ENCODE data around the gene GPNMB. TPM values are rescaled to one million over a fixed set of nuclear protein-coding genes. Genes with fewer than 3 reads are reported as not detected.

Gene GPNMB
- total RNA-seq, 1 experiment from 2014 or later: 1.2 TPM

DNA sequence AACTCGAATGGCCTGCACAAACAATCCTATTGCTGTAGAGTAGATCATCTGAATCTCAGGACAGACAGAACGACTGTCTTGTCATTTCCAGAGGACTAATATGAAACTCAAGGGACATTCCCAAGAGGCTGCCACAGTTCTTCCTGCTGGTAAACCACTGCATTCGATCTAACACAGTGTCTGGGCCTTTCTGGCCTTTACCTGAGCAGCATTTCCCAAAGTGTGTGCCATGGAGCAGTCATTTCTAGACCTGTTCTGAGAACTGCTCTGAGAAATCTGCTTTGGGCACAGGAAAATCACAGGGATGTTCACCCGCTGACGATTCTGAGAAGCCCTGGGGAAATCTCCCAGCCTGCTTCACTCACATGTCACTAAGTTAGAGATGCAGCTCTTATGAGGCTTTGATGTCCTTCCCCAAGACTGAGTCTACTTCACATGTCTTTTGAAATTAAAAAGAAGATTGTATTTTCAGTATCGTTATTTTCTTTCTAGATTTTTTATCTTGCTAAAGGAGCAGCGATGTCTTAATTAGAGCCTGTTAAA is 18.4 kb downstream of the GPNMB start:
- TF ChIP-seq CTCF (IDR thresholded peaks at IDR 0.05; ENCODE audit: insufficient read depth in 1 of 2, low read depth in 1 of 2, low read length in 1 of 2, severe bottlenecking in 1 of 2, unreplicated experiment in 1 of 2): no peak
- no peaks in the 10 kb centered on the region for H3K9me3 Mint-ChIP-seq (ENCODE audit: unreplicated experiment)
- Histone ChIP-seq H3K36me3 (ENCODE audit: control insufficient read depth, insufficient read depth, low read length) (no peaks in the 10 kb centered on the region), H3K4me1 (no peaks in the 10 kb centered on the region), H3K27me3 (replicated peaks; ENCODE audit: control insufficient read depth, insufficient read depth, low read length) (no peaks in the 10 kb centered on the region), H3K9me3 (no peaks in the 10 kb centered on the region), H3K4me3 (ENCODE audit: low read depth, low read length) (no peak overlapping the region)
- no peaks in the 10 kb centered on the region for H3K36me3 Mint-ChIP-seq (ENCODE audit: insufficient read depth, unreplicated experiment)
- H3K4me3 Mint-ChIP-seq (ENCODE audit: unreplicated experiment): no peak overlapping the region
- BruUV-seq (replicated peaks): no TSS peak
- H3K27ac Mint-ChIP-seq (ENCODE audit: unreplicated experiment): no peak overlapping the region
- no peak for DNase-seq
- H3K27me3 Mint-ChIP-seq (ENCODE audit: insufficient read depth, unreplicated experiment): no peaks in the 10 kb centered on the region
- POLR2A ChIA-PET: no interaction called here
- CTCF ChIA-PET: interaction anchor here (0.6 to 2.9 kb wide), 3 partner anchors 8 to 280 kb away, joined by 5 to 20 read pairs (median 8); no protein-coding TSS in a partner anchor
- H3K4me1 Mint-ChIP-seq (ENCODE audit: low read depth, unreplicated experiment): peaks cover 7% of the 10 kb centered on the region
- intact Hi-C loops (cut with micrococcal nuclease; ENCODE audit: unreplicated experiment): loop anchor here (5.0 kb wide), 1 partner anchor 78 kb away; no protein-coding TSS in a partner anchor

DNA sequence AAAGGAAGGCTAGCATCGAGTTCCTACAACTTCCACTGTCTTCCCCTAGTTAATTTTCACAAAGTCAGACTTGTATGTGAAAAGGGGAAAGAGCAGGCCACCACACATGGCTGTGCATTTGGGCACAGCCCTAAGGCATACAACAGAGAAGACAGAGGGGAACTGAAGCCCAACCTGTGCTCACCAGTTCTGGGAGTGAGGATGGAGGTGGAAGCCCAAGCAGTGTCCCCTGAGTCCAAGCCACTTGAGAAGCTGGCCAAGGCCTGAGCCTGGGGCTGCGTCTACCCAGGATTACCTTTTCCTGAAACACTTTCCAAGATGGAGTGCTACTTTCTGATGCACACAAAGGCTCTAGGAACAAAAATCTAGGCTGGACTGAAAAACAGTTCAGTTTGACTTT is 20.3 kb downstream of the GPNMB start:
- no peaks in the 10 kb centered on the region for H3K9me3 Mint-ChIP-seq (ENCODE audit: unreplicated experiment)
- H3K4me1 Mint-ChIP-seq (ENCODE audit: low read depth, unreplicated experiment): no peaks in the 10 kb centered on the region
- TF ChIP-seq CTCF (IDR thresholded peaks at IDR 0.05; ENCODE audit: insufficient read depth in 1 of 2, low read depth in 1 of 2, low read length in 1 of 2, severe bottlenecking in 1 of 2, unreplicated experiment in 1 of 2): no peak
- no peaks in the 10 kb centered on the region for H3K27me3 Mint-ChIP-seq (ENCODE audit: insufficient read depth, unreplicated experiment)
- H3K27ac Mint-ChIP-seq (ENCODE audit: unreplicated experiment): no peak overlapping the region
- no peaks in the 10 kb centered on the region for H3K36me3 ChIP-seq (ENCODE audit: control insufficient read depth, insufficient read depth, low read length)
- no peaks in the 10 kb centered on the region for H3K27me3 ChIP-seq (replicated peaks; ENCODE audit: control insufficient read depth, insufficient read depth, low read length)
- ChIA-PET POLR2A (no interaction called here), CTCF (interaction anchor here (0.6 kb wide), 1 partner anchor 32 kb away, joined by 3 read pairs; no protein-coding TSS in a partner anchor)
- H3K4me1 ChIP-seq: no peaks in the 10 kb centered on the region
- no peaks in the 10 kb centered on the region for H3K9me3 ChIP-seq
- intact Hi-C loops (cut with micrococcal nuclease; ENCODE audit: unreplicated experiment): no loop called here
- no peaks in the 10 kb centered on the region for H3K36me3 Mint-ChIP-seq (ENCODE audit: insufficient read depth, unreplicated experiment)
- no peak for DNase-seq
- no TSS peak for BruUV-seq (replicated peaks)
- H3K4me3 Mint-ChIP-seq (ENCODE audit: unreplicated experiment): no peak overlapping the region
- no peak overlapping the region for H3K4me3 ChIP-seq (ENCODE audit: low read depth, low read length)

DNA sequence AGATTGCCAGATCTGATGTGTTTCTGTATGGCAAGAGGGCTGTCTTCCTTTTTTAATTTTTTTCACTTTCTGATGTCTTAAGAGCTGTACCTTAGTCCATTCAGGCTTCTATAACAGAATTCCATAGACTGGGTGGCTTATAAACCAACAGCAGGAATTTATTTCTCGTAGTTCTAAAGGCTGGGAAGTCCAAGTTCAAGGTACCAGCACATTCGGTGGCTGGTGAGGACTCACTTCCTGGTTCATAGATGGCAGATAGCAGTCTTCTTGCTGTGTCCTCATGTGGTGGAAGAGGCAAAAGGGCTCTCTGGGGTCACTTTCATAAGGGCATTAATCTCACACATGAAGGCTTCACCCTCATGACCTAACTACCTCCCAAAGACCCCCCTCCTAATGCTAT is 20.8 kb downstream of the GPNMB start:
- Mint-ChIP-seq H3K36me3 (ENCODE audit: insufficient read depth, unreplicated experiment) (no peaks in the 10 kb centered on the region), H3K9me3 (ENCODE audit: unreplicated experiment) (no peaks in the 10 kb centered on the region), H3K27me3 (ENCODE audit: insufficient read depth, unreplicated experiment) (no peaks in the 10 kb centered on the region), H3K27ac (ENCODE audit: unreplicated experiment) (no peak overlapping the region), H3K4me3 (ENCODE audit: unreplicated experiment) (no peak overlapping the region), H3K4me1 (ENCODE audit: low read depth, unreplicated experiment) (no peaks in the 10 kb centered on the region)
- H3K27me3 ChIP-seq (replicated peaks; ENCODE audit: control insufficient read depth, insufficient read depth, low read length): no peaks in the 10 kb centered on the region
- H3K4me1 ChIP-seq: no peaks in the 10 kb centered on the region
- no peak overlapping the region for H3K4me3 ChIP-seq (ENCODE audit: low read depth, low read length)
- ChIA-PET POLR2A (no interaction called here), CTCF (interaction anchor here (0.6 kb wide), 1 partner anchor 31 kb away, joined by 3 read pairs; no protein-coding TSS in a partner anchor)
- no peaks in the 10 kb centered on the region for H3K9me3 ChIP-seq
- DNase-seq: no peak
- no peaks in the 10 kb centered on the region for H3K36me3 ChIP-seq (ENCODE audit: control insufficient read depth, insufficient read depth, low read length)
- intact Hi-C loops (cut with micrococcal nuclease; ENCODE audit: unreplicated experiment): no loop called here
- BruUV-seq (replicated peaks): no TSS peak
- no peak for TF ChIP-seq CTCF (IDR thresholded peaks at IDR 0.05; ENCODE audit: insufficient read depth in 1 of 2, low read depth in 1 of 2, low read length in 1 of 2, severe bottlenecking in 1 of 2, unreplicated experiment in 1 of 2)
